HG03460 (cell line): ENCODE results near the gene EFNA2.
"Not testable (repeated sequence)": the region's sequence is repeated elsewhere in the genome, so short reads cannot be mapped to it uniquely, and the experiment has no call there.

Experiments
- ATAC-seq: cut with Tn5 transposase; IDR thresholded peaks from one replicate; pipeline ENCODE4 v1.9.1; 2021; ENCODE audit not compliant: unreplicated experiment

Gene EFNA2

GRCh38 chr19:1295169-1296012, 9.7 kb downstream of the EFNA2 start:
- ATAC-seq: no peak

DNA sequence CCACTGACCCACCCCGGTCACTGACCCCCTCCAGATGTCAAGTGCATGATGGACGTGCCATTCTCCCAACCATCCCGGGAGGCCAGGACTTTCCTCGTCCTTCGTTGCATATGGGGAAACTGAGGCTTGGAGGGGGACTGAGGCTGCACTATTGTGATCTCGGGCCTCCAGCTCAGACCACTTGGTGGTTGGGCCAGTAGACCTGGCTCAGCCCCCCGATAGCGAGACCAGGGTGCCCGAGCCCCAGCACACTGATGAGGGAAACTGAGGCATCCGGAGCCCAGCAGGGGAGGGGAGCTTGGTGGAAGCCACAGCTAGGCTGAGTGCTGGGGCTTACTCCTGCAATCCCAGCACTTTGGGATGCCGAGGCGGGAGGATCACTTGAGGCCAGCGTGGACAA, 10.4 kb downstream of the EFNA2 start:
- ATAC-seq: no peak

DNA sequence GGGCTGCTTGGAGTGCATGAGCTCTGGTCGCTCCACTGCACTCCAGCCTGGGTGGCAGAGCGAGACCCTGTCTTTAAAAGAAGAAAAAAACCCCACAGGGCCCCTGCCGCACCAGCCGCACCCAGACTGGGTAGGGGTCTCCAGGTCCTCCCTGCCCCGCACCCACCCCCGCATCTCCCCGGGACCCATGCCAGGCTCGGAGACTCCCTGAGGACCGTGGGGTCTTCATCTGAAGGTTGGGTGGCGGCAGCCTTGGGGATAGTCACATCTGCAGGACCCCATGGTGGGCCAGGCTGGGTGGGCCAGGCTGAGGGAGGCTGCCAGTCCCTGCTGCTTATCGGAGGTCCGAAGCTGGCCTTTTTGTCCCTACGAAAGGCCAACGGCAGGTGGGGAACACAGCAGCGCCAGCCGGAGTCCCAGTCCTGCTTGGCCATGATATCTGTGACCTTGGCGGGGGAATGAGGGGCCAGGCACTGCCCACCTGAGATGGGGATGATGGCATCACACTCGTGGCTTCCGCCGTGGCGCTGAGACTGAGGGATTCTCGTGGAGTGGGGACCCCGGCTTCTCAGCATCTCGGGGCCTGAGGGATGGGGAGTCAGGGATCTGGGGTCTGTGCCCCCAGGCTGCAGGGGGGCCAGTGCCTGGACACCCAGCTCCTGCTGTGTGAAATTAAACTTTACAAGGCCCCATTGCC, 11.1 kb downstream of the EFNA2 start:
- no peak for ATAC-seq

DNA sequence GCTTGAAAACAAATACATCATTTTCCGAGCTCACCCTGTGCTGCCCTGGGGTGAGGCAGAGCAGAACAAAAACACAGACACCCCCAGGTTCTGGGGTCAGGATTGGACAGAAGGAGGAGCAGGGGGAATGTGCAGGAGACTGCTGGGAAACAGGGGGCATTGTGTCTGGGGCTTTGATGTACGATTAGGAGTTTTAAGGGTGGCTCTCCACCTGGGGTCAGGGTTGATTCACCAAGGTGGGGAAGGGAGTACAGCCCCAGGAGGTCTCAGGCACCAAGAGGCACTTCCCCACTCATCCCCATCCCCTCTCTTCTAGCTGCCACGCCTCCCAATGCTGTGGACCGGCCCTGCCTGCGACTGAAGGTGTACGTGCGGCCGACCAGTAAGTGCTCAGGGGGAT, 12.6 kb downstream of the EFNA2 start:
- no peak for ATAC-seq

- no peak for ATAC-seq
Measured at GRCh38 chr19:1299801-1300200, 14.1 kb downstream of the EFNA2 start.

DNA sequence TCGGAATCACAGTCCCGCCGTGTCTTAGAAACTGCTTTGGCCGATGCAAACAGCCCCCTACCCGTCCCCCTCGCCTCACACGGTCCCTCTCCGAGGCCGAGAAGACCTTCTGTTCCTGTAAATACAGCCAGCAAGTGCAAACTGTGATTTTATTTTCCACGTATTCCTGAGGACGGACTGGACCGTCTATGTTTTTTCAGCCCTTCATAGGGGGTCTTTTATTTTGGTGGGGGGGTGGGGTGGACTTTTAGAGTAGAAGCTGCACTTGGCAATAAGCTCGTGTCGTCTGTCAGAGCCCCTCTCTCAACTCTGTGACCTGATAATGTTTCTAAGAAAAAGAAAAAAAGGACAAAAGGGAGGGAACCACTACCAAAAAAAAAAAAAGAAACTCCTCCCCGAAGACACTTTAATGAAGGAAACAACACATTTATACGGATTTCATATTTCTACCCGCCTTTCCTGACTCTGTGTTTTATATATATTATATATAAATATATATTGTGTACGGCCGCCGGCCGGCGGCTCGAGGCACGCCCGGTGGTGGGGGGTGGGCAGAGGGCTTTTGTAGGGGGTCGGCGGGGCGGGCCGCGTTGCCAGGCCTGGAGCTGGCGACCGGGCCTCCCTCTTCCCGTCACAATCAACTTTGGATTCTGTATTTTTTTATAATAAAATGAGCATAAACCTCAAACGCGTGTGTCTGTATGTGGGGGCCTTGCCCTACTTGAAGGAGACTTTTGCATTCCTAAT, 15.2 kb downstream of the EFNA2 start:
- no peak for ATAC-seq

- no peak for ATAC-seq
Measured at GRCh38 chr19:1302533-1303239, 17.0 kb downstream of the EFNA2 start.

GRCh38 chr19:1304197-1304924, 18.7 kb downstream of the EFNA2 start:
- no peak for ATAC-seq

DNA sequence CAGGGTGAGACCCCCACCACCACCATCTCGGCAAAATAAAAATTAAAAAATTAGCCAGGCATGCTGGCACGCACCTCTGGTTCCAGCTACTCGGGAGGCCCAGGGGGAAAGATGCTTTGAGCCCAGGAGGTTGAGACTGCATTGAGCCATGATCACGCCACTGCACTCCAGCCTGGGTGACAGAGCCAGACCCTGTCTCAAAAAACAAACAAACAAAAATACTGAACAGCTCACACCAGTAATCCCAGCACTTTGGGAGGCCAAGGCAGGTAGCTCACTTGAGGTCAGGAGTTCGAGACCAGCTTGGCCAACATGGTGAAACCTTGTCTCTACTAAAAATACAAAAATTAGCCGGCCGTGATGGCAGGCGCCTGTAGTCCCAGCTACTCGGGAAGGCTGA, 19.7 kb downstream of the EFNA2 start:
- ATAC-seq: not testable (repeated sequence)

DNA sequence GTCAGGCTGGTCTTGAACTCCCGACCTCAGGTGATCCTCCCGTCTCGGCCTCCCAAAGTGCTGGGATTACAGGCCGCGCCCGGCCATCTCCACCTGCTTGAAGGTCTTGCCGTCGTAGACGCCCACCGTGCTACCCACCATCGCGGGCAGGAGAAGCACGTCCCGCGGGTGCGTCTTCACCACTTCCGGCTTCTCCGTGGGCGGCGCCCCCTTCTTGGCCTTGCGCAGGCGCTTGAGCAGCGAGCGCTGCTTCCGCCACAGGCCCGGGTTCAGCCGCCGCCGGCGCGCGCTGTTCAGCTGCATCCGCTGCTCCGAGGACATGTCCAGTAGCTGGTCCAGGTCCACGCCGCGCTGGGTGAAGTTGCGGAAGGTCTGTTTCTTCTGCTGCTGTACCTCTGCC, 21.6 kb downstream of the EFNA2 start:
- ATAC-seq: no peak

GRCh38 chr19:1307755-1308303, 22.2 kb downstream of the EFNA2 start:
- ATAC-seq: no peak

DNA sequence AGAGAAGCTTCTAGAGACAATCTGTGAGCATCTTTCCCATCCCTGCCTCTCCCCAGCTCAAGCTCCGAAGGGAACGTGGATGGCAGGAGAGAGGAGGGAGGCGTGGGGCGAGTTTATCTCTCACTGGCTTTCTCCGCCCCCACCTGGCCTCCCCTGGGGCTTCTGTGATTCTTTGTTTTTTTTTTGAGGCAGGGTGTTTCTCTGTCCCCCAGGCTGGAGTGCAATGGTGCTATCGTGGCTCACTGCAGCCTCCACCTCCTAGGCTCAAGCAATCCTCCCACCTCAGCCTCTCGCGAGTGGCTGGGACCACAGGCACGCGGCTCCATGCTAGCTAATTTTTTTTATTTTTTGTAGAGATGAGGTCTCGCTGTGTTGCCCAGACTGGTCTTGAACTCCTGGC, 23.0 kb downstream of the EFNA2 start:
- no peak for ATAC-seq

DNA sequence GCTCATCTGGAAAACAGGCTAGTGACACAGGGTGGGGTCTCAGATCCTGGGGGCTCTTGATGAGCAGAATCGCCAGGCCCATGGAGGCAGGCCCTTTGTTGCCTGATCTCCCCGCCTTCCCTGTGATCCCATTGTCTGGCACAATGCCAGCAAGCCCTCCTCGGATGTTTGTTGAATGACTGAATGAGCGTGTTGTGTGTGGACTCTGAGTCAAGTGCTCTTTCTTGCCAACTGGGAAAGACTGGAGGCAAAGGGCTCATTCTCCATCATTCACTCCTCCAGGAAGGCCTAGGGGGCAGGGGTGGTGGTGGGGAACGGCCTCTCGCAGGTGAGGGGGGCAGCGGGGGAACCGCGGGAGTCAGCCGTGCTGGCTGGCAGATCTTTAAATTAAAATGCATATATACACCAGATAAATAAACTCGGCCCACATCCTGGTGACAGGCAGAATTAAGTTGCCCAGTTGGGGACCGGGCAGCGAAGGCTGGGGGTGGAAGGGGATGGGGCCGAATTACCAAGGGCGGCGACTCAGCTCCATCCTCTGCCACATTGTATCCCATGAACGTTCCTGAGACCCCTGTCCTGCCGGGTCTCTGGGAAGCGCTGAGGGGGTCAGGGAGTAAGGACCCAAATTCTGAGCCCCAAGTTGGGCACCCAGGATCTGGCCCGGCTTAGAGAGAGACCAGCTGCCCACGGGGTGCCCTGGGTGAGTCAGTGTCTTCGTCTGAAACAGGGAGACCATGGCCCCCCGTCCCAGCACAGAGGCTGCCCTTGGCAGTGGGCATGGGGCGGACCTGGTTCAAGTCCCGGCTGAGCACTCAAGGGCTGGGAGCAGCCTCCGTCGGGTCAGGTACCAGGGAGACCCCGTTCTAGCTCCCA, 24.5 kb downstream of the EFNA2 start:
- no peak for ATAC-seq

DNA sequence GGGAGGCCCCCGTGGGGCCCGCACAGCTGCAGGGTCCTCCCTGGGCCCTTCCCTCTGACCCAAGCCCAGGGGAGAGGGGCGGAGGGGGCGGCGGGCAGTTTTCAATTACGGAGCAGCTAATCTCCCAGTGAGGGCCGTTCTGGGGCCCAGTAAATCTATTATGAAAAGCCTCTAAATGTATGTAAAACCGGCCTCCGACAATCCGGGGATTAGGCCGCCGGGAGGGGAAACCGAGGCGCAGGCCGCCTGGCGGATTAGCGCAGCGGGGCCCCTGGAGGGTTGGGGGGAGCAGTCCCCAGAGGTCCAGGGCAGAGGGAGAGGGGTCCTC, 25.1 kb downstream of the EFNA2 start:
- no peak for ATAC-seq

DNA sequence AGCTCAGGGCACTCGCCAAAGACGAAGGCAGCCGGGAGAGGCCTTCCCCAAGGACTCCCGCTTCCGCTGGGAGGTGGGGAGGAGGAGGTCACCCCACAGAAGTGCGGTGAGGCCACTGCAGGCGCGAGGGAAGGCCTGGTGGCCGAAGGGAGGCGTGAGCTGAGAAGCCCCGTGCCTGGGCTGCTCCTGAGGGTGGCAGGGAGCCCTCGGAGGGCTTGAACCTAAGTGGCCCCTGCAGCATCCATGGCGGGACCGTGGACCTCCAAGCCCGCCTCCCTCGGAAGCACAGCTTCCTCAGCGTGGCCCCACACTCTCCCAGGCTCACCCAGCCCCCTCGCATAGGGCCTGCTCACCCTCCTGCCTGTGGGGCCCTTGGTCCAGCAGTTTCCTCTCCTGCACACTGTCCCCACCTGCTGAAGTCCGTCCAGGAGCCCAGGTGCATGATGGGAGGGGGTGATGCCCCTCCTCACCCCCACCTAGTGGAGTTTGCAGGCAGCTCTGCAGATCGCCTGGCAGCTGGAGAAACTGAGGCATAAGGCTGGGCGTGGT, 25.9 kb downstream of the EFNA2 start:
- ATAC-seq: no peak

GRCh38 chr19:1312767-1313694, 27.4 kb downstream of the EFNA2 start:
- ATAC-seq: no peak

DNA sequence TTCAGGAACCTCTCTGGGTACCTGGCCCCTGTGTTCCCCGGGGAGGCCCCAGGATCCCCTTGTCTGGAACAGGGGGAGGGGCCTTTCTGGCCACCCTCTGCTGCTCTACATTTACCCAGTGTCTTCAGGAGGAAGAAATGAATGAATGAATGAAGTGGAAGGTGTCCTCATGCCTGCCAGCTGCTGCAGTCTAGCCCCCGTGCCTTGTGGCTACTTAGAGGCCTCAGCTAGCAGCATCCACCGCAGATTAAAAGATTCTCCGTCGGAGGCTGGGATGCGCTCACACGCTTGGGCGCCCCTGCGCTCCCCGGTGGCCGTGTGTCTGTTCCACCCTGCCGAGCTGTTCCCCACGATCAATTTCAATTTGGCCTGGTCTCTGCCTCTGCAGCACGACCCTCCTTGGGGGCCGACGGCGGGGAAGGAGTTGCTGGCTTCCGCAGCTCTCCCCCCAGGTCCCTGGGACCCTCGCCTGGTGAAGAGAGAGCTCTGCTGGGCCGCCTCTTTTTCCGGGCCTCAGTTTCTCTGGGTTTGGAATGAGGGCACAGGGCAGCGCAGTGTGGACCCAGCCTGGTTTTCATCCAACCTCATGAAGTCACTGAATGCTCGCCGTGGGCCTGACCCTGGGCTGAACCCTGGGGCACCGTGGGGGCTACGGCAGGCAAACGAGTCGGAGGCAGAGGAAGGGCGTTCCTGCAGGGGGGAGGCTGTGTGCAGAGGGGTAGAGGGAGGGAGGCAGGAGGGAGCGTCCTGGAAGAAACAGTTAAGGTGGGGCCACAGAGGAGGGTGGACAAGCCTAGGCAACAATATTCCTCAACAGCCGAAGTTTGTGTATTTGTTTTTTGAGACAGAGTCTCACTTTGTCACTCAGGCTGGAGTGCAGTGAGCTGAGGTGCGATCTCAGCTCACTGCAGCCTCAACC, 28.3 kb downstream of the EFNA2 start:
- no peak for ATAC-seq
